Stomach smooth muscle (tissue), 2 donors: Measurements from ENCODE around the gene CFAP43.

Experiments used
- H3K27ac ChIP-seq: one replicate; pipeline ENCODE4 v1.7.0; 2013; ENCODE audit warnings: mild to moderate bottlenecking, low read length, inconsistent platforms
- H3K27me3 ChIP-seq, 2 donors: one replicate each; pipeline ENCODE4 v1.7.0; 2013; ENCODE audit warnings: low read length in 2 of 2; ENCODE audit not compliant: insufficient read depth in 2 of 2, control insufficient read depth in 1 of 2
- H3K36me3 ChIP-seq, 2 donors: one replicate each; pipeline ENCODE4 v1.7.0; 2013; ENCODE audit warnings: low read length in 2 of 2; ENCODE audit not compliant: control insufficient read depth in 2 of 2, insufficient read depth in 2 of 2
- H3K4me1 ChIP-seq: one replicate; pipeline ENCODE4 v1.7.0; 2013; ENCODE audit warnings: low read length; ENCODE audit not compliant: control insufficient read depth, insufficient read depth
- H3K4me3 ChIP-seq, 2 donors: one replicate each; pipeline ENCODE4 v1.7.0; 2013; ENCODE audit warnings: low read length in 2 of 2
- H3K9ac ChIP-seq, 2 donors: one replicate each; pipeline ENCODE4 v1.7.0; 2013; ENCODE audit warnings: low read length in 2 of 2, mild to moderate bottlenecking in 1 of 2
- H3K9me3 ChIP-seq, 2 donors: one replicate each; pipeline ENCODE4 v1.7.0; 2013; ENCODE audit warnings: low read length in 2 of 2; ENCODE audit not compliant: control insufficient read depth in 2 of 2
- donor health status: healthy.
- donor health status: Pancreatic carcinoma.

Gene CFAP43

DNA sequence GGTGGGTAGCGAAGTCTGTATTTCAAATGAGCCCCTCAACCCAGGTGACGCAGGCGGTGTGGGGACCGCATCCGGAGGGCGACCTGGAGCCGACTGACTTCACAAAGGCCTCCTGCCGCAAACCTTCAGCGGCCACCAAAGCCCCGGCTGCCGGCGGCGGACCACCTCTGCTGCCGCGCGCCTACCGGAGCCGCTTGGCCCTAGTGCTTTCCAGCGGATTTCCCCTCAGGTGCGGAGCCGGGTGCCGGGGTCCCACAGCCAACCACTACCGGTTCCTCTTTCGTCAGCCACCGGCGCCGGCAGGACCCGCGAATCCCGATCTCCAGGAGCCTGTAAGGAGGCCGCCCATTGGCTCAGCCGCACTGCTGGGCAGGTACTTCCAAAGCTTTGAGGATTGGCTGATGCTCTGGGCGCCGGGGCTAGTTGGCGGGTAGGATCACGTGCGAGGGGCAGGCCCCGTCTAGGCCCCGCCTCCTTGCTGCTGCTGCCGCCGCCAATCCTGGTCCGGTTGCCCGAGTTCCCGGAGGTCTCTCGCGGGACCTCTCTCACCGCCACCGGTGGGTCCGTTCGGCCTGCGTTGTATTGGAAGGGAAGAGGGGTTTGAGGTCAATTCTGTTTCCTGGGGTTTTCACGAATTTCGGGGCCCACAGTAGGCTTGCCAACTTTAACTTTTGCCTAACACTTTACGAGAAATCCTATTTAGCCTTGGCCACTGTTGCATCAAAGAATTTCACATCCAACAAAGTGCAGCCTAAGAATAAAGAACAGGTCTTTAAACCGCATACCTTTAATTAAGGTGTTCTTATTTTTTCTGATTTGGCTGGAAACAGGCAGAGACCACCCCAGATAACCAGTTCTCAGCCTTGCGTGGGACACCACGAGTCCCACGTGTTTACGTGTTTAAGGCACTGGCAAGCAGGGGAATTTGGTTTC is 36.8 kb upstream of the CFAP43 start, which contains the start of gene GSTO2:
GSTO2 (plus strand) TSS at position 472 of the 933 bp plus-strand sequence. CDS start 5,732 bp downstream, outside the sequence.
- peak within 1 kb of the TSS; percentile 70 to 90 for H3K9ac ChIP-seq
- H3K4me3 ChIP-seq, result peak within 1 kb of the TSS; percentile 64 to 82
- peaks cover 9% of the 10 kb centered on the region for H3K4me1 ChIP-seq
- H3K27me3 ChIP-seq, result peaks cover 0 to under 1% of the 10 kb centered on the region in 2 donors
- peak within 1 kb of the TSS; percentile 72 for H3K27ac ChIP-seq
- H3K9me3 ChIP-seq, result no peaks in the 10 kb centered on the region
- H3K36me3 ChIP-seq, result peaks cover 14 to 15% of the 10 kb centered on the region in 2 donors

DNA sequence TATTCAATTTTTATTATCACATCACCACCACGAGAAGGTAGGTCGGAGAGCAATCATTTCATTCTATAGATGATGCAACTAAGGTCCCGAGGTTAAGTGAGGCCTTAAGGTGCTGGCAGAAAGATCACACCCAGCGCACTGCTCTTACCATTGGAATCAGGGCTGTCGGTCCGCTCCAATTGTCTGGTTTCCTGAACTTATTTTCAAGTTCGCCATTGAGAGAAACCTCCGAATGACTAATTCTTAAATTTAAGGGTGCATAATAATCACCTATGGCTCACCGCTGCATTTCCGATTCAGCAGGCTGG is 36.2 kb upstream of the CFAP43 start:
- Histone ChIP-seq H3K4me1 (peaks cover 9% of the 10 kb centered on the region), H3K36me3 (peaks cover 14 to 15% of the 10 kb centered on the region in 2 donors), H3K9ac (peak overlapping the region; percentile 70 to 86), H3K27me3 (no peaks in the 10 kb centered on the region), H3K9me3 (no peaks in the 10 kb centered on the region), H3K4me3 (peak overlapping the region; percentile 64 to 82), H3K27ac (peak overlapping the region; percentile 72)

DNA sequence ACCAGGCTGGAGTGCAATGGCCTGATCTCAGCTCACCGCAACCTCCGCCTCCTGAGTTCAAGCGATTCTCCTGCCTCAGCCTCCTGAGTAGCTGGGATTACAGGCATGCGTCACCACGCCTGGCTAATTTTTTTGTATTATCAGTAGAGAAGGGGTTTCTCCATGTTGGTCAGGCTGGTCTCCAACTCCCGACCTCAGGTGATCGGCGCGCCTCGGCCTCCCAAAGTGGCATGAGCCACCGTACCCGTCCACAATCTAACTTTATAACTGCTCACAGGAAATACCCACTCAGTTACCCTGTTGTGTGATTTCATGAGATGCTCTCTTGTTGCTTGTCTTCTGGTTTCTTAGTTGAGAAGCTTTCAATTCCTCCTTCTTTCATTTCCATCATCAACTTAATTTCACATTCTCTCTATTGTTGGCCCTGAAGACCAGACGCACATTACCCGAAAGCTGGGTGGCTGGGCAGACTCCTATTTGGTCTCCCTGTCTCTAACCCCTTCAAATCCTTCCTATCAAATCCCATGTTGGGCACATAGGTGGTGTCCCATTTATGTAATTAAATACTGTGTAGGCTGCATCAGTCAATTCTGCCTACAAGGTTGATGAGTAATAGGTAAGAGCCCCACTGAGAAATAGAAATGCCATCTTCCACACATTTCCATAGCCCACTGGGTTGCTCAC is 35.7 kb upstream of the CFAP43 start:
- Histone ChIP-seq H3K4me3 (peak overlapping the region; percentile 64 to 82), H3K9me3 (no peaks in the 10 kb centered on the region), H3K4me1 (peaks cover 9% of the 10 kb centered on the region), H3K27me3 (no peaks in the 10 kb centered on the region), H3K36me3 (peaks cover 14 to 20% of the 10 kb centered on the region in 2 donors), H3K9ac (peak overlapping the region; percentile 70 to 86), H3K27ac (peak overlapping the region; percentile 72)

DNA sequence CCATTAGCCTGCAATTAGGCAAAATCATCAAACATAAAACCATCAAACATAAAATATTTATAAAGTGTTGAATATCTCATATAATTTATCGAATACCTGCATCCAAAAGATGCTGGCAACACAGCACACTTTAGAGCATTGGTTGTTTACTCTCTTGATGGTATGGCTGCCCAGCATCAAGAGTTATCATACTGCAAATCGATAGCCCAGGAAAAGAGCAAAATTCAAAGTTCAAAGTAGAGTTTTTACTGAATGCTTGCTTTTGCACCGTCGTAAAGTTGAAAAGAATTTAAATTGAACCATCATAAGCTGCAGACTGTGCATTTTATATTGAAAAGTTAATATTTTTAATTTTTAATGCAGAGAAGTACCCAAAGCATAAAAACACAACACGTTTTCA is 32.6 kb upstream of the CFAP43 start:
- Histone ChIP-seq H3K9ac (no peak overlapping the region), H3K27me3 (no peaks in the 10 kb centered on the region), H3K4me3 (no peak overlapping the region), H3K27ac (no peak overlapping the region), H3K36me3 (peaks cover 36 to 44% of the 10 kb centered on the region in 2 donors), H3K4me1 (peaks cover 11% of the 10 kb centered on the region), H3K9me3 (no peaks in the 10 kb centered on the region)

DNA sequence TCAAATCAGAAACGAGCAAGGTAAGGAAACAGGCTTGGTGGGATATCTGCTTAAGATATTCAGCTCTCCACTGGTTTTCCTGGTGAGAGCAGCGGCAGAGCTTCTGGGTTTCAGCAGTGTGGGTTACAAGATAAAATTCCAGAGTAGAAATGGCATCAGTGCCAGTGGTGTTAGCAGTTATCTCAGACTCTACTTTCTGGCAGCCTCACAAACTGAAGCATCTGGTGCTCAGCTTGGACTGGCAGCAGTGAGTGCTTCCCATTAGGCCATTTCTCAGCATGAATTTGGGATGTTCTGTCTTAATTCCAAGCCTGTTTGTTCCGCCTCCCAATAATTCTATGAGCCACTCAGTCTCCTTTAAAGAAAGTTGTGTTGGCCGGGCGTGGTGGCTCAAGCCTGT is 29.9 kb upstream of the CFAP43 start:
- no peaks in the 10 kb centered on the region for H3K9me3 ChIP-seq
- H3K27me3 ChIP-seq, result no peaks in the 10 kb centered on the region
- H3K4me1 ChIP-seq, result peaks cover 2% of the 10 kb centered on the region
- H3K36me3 ChIP-seq, result peaks cover 41 to 52% of the 10 kb centered on the region in 2 donors
- no peak overlapping the region for H3K9ac ChIP-seq
- no peak overlapping the region for H3K4me3 ChIP-seq
- H3K27ac ChIP-seq, result no peak overlapping the region

DNA sequence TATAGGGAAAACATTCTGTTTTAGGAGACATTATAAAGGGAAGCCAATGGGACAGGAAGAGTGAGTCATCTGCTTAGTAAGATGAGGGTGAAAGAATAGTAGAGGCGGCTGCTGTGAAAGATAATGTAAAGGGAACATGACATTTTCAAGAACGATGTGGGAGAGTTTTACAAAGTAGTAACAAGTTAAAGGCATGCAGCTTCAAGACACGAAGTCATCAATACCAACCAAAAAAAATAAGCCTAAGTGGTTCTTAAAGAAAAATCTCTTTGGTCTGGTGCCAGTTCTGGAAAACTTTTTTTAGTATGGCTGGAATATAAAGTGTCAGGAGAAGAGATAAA is 28.6 kb upstream of the CFAP43 start:
- H3K36me3 ChIP-seq, result peaks cover 38 to 44% of the 10 kb centered on the region in 2 donors
- no peaks in the 10 kb centered on the region for H3K9me3 ChIP-seq
- H3K4me3 ChIP-seq, result no peak overlapping the region
- H3K9ac ChIP-seq, result no peak overlapping the region
- peaks cover 2% of the 10 kb centered on the region for H3K4me1 ChIP-seq
- no peaks in the 10 kb centered on the region for H3K27me3 ChIP-seq
- H3K27ac ChIP-seq, result peak overlapping the region; percentile 64

DNA sequence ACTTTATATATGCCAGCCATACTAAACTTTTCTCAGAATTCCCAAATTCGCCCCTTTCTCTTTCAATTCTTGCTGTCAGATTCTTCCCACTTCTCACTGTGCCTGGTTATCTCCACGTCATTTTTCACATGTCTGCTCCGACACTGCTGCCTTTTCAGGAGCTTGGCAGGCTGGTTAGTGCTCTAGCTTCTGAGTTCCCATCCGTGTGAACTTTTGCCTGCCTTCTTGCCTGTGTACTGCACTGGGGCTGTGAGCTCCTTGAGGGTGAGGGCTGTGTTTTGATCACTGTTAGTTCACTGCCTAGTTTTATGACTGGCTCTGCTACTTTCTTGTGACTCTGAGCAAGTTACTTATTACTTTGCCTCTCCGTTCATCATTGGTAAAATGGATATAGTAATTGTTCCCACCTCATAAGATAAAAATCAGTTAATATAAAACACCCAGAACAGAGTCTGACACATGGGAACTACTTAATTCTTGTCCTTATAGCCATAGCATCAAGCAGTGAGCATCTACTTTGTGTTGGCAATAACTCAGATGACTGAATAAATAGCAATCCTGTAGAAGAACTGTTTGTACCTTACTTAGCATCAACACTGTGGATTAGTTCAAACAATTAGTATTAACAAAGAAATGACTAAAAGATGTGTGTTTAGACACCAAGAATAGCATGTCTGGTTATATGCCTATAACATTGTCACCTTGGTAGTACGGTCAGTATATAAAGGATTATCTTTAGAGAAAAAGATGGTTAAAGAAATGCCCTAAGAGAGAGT is 28.0 kb upstream of the CFAP43 start:
- H3K4me1 ChIP-seq, result peaks cover 4% of the 10 kb centered on the region
- H3K27ac ChIP-seq, result peak overlapping the region; percentile 64
- peak overlapping the region in 1 of 2 donors; percentile 24 for H3K4me3 ChIP-seq
- H3K36me3 ChIP-seq, result peaks cover 35 to 44% of the 10 kb centered on the region in 2 donors
- no peaks in the 10 kb centered on the region for H3K9me3 ChIP-seq
- peak overlapping the region in 1 of 2 donors; percentile 37 for H3K9ac ChIP-seq
- no peaks in the 10 kb centered on the region for H3K27me3 ChIP-seq

DNA sequence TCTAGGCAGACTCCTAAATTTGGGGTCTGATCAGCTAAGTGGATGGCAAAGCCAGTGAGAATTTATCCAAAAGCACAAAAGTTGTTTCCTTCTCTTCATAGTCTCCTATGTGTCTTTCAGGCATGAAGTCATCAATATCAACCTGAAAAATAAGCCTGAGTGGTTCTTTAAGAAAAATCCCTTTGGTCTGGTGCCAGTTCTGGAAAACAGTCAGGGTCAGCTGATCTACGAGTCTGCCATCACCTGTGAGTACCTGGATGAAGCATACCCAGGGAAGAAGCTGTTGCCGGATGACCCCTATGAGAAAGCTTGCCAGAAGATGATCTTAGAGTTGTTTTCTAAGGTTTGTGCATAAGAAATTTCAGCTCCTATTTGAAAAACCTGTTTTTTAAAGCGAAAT is 27.3 kb upstream of the CFAP43 start:
- Histone ChIP-seq H3K9me3 (no peaks in the 10 kb centered on the region), H3K4me3 (no peak overlapping the region), H3K9ac (no peak overlapping the region), H3K27ac (peak overlapping the region; percentile 64), H3K4me1 (peaks cover 6% of the 10 kb centered on the region), H3K27me3 (no peaks in the 10 kb centered on the region), H3K36me3 (peaks cover 33 to 40% of the 10 kb centered on the region in 2 donors)

DNA sequence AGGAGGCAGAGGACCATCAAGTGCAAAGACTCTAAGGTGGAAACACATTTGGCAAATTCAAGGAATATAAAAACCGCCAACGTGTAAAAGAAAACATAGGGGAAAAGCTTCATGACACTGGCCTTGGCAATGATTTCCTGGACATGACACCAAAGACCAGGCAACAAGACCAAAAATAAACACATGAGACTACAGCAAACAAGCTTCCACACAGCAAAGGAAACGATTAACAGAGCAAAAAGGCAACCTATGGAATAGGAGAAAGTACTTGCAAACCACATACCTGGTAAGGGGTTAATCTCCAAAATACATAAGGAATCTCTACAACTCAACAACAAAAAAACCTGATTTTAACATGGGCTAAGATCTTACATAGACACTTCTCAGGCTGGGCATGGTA is 26.0 kb upstream of the CFAP43 start:
- Histone ChIP-seq H3K4me3 (no peak overlapping the region), H3K36me3 (peaks cover 30 to 38% of the 10 kb centered on the region in 2 donors), H3K9me3 (no peaks in the 10 kb centered on the region), H3K9ac (no peak overlapping the region), H3K4me1 (peaks cover 15% of the 10 kb centered on the region), H3K27me3 (no peaks in the 10 kb centered on the region), H3K27ac (no peak overlapping the region)

DNA sequence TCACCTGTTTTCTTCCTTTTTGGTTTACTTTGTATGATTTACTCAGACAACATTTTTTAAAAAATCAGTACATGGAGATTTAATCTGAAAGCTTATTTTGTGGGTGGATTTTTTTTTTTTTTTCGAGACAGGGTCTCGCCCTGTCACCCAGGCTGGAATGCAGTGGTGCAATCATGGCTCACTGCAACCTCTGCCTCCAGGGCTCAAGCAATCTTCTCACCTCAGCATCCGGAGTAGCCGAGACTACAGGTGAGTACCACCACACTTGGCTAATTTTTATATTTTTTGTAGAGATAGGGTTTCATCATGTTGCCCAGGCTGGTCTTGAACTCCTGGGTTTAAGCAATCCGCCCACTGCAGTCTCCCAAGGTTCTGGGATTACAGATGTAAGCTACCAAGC is 25.1 kb upstream of the CFAP43 start:
- Histone ChIP-seq H3K27me3 (no peaks in the 10 kb centered on the region), H3K4me3 (no peak overlapping the region), H3K9ac (no peak overlapping the region), H3K36me3 (peaks cover 25 to 32% of the 10 kb centered on the region in 2 donors), H3K4me1 (peaks cover 15% of the 10 kb centered on the region), H3K9me3 (no peaks in the 10 kb centered on the region), H3K27ac (no peak overlapping the region)
